H1 (cell line): ENCODE data around the gene VSTM2B. TPM values are rescaled to one million over a fixed set of nuclear protein-coding genes. Genes with fewer than 3 reads are reported as not detected.

Experiments
- CTCF ChIA-PET: fragments of 300-600 bp; sonication (Branson Sonifier 250); formaldehyde crosslinking; loops from one replicate; lab custom pipeline; 2021; ENCODE audit not compliant: partially characterized antibody; lab: Charles Lee
- POLR2A ChIA-PET: fragments of 300-600 bp; sonication (Branson Sonifier 250); formaldehyde crosslinking; loops from one replicate; lab custom pipeline; 2021; ENCODE audit warnings: inconsistent platforms; ENCODE audit not compliant: partially characterized antibody; lab: Charles Lee
- DNase-seq, 2 experiments: peaks; one replicate each; pipeline versions ENCODE4 v3.0.0 to v3.0.0-alpha.2; 2010 to 2022; ENCODE audit warnings: low spot score in 2 of 2, low read depth in 1 of 2, mixed read lengths in 1 of 2
- FAIRE-seq: peaks from 2 replicates; lab custom pipeline; 2011; peaks lifted over from hg19 to GRCh38; lab: Jason Lieb, UNC
- H2AFZ ChIP-seq: 2 replicates; pipeline ENCODE4 v1.8.1; 2012; ENCODE audit warnings: low read length, inconsistent platforms
- H2AK5ac ChIP-seq: 2 replicates; pipeline ENCODE4 v1.6.1; 2013; ENCODE audit warnings: low read depth, low read length
- H2BK120ac ChIP-seq: replicated peaks from 2 replicates; pipeline ENCODE3; 2013; ENCODE audit warnings: low read depth, low read length, inconsistent platforms
- H2BK12ac ChIP-seq: 2 replicates; pipeline ENCODE4 v1.6.1; 2013; ENCODE audit warnings: low read depth, low read length
- H2BK15ac ChIP-seq: 2 replicates; pipeline ENCODE4 v1.6.1; 2013; ENCODE audit warnings: low read length
- H2BK20ac ChIP-seq: 2 replicates; pipeline ENCODE4 v1.6.1; 2013; ENCODE audit warnings: low read length
- H2BK5ac ChIP-seq: 2 replicates; pipeline ENCODE4 v1.6.1; 2013; ENCODE audit warnings: low read depth, low read length
- H3K14ac ChIP-seq: 2 replicates; pipeline ENCODE4 v1.6.1; 2013; ENCODE audit warnings: inconsistent platforms; ENCODE audit not compliant: insufficient read length
- H3K18ac ChIP-seq: 2 replicates; pipeline ENCODE4 v1.6.1; 2013; ENCODE audit warnings: low read length; ENCODE audit errors: extremely low read depth
- H3K23ac ChIP-seq: 2 replicates; pipeline ENCODE4 v1.6.1; 2013; ENCODE audit warnings: inconsistent platforms; ENCODE audit not compliant: insufficient read length
- H3K23me2 ChIP-seq: 2 replicates; pipeline ENCODE4 v1.6.1; 2013; ENCODE audit warnings: low read depth, low read length
- H3K27ac ChIP-seq: 2 replicates; pipeline ENCODE4 v1.6.1; 2011; ENCODE audit warnings: low read depth, low read length, inconsistent platforms
- H3K27me3 ChIP-seq, 4 experiments: replicated peaks in 1 of 4; 1 replicate in 1 of 4; 2 replicates in 3 of 4; pipeline versions ENCODE4 v1.6.1 to v1.8.1; 2011 to 2013; ENCODE audit warnings: low read length in 3 of 4, mild to moderate bottlenecking in 3 of 4, inconsistent platforms in 2 of 4, mixed read lengths in 2 of 4, moderate library complexity in 1 of 4; ENCODE audit not compliant: control insufficient read depth in 3 of 4, insufficient read depth in 3 of 4; ENCODE audit errors: extremely low read depth in 1 of 4
- H3K36me3 ChIP-seq, 4 experiments: 2 replicates each; pipeline versions ENCODE4 v1.6.1 to v1.8.1; 2011 to 2013; ENCODE audit warnings: mild to moderate bottlenecking in 4 of 4, low read length in 3 of 4, moderate library complexity in 2 of 4, control low read depth in 1 of 4, inconsistent platforms in 1 of 4; ENCODE audit not compliant: insufficient read depth in 4 of 4, control insufficient read depth in 2 of 4
- H3K4ac ChIP-seq: replicated peaks from 2 replicates; pipeline ENCODE3; 2013; ENCODE audit warnings: low read length, low read depth, mixed read lengths, inconsistent platforms; ENCODE audit not compliant: insufficient read length
- H3K4me1 ChIP-seq, 4 experiments: replicated peaks in 1 of 4; 1 replicate in 1 of 4; 2 replicates in 3 of 4; pipeline versions ENCODE4 v1.6.1 to v1.8.1; 2011 to 2013; ENCODE audit warnings: low read length in 3 of 4, inconsistent platforms in 2 of 4, mixed read lengths in 1 of 4; ENCODE audit not compliant: insufficient read depth in 4 of 4, control insufficient read depth in 3 of 4
- H3K4me2 ChIP-seq, 2 experiments: 2 replicates each; pipeline versions ENCODE4 v1.6.1 to v1.8.1; 2011 to 2013; ENCODE audit warnings: low read depth in 2 of 2, low read length in 2 of 2, control low read depth in 1 of 2, inconsistent platforms in 1 of 2, mild to moderate bottlenecking in 1 of 2; ENCODE audit not compliant: insufficient read depth in 1 of 2
- H3K4me3 ChIP-seq, 4 experiments: fragments of 200-600, 300-600 bp in 1 of 4; sonication (generic), shearing (Covaris generic), sonication (Bioruptor Twin) in 1 of 4; 2 replicates each; pipeline versions ENCODE4 v1.5.1 to v1.8.1; 2011 to 2016; ENCODE audit warnings: low read length in 4 of 4, low read depth in 3 of 4, control low read depth in 2 of 4, inconsistent platforms in 2 of 4, mild to moderate bottlenecking in 2 of 4, mixed read lengths in 1 of 4, moderate library complexity in 1 of 4; ENCODE audit not compliant: insufficient read depth in 2 of 4; ENCODE audit errors: extremely low read depth in 1 of 4
- H3K56ac ChIP-seq: replicated peaks from 2 replicates; pipeline ENCODE3; 2013; ENCODE audit warnings: low read depth, mild to moderate bottlenecking, mixed read lengths, low read length, inconsistent platforms; ENCODE audit not compliant: insufficient read length
- H3K79me1 ChIP-seq: 2 replicates; pipeline ENCODE4 v1.6.1; 2013; ENCODE audit warnings: low read depth, low read length, control low read depth
- H3K79me2 ChIP-seq, 2 experiments: 2 replicates each; pipeline versions ENCODE4 v1.6.1 to v1.8.1; 2012 to 2013; ENCODE audit warnings: low read length in 2 of 2, mild to moderate bottlenecking in 2 of 2, inconsistent platforms in 1 of 2; ENCODE audit not compliant: insufficient read depth in 2 of 2, control insufficient read depth in 1 of 2
- H3K9ac ChIP-seq, 4 experiments: replicated peaks in 1 of 4; 1 replicate in 1 of 4; 2 replicates in 3 of 4; pipeline versions ENCODE4 v1.6.1 to v1.8.1; 2011 to 2013; ENCODE audit warnings: low read depth in 3 of 4, low read length in 3 of 4, control low read depth in 2 of 4, mild to moderate bottlenecking in 2 of 4, moderate library complexity in 2 of 4, inconsistent platforms in 1 of 4; ENCODE audit errors: extremely low read depth in 1 of 4
- H3K9me3 ChIP-seq, 2 experiments: 2 replicates each; pipeline versions ENCODE4 v1.6.1 to v1.8.1; 2012 to 2013; ENCODE audit warnings: mild to moderate bottlenecking in 2 of 2, moderate library complexity in 2 of 2, control low read depth in 1 of 2, inconsistent platforms in 1 of 2, low read depth in 1 of 2, low read length in 1 of 2, mixed read lengths in 1 of 2; ENCODE audit not compliant: insufficient read depth in 2 of 2
- H4K20me1 ChIP-seq, 2 experiments: replicated peaks in 1 of 2; 2 replicates each; pipeline versions ENCODE3 to v1.8.1; 2011 to 2013; ENCODE audit warnings: inconsistent platforms in 2 of 2, low read length in 2 of 2, mild to moderate bottlenecking in 1 of 2; ENCODE audit not compliant: insufficient read depth in 2 of 2, control insufficient read depth in 1 of 2
- H4K5ac ChIP-seq: 2 replicates; pipeline ENCODE4 v1.6.1; 2013; ENCODE audit warnings: low read length, low read depth, mixed read lengths, inconsistent platforms; ENCODE audit not compliant: insufficient read length
- H4K8ac ChIP-seq: 2 replicates; pipeline ENCODE4 v1.8.0; 2013; ENCODE audit warnings: mild to moderate bottlenecking, moderate library complexity, low read length, inconsistent platforms; ENCODE audit not compliant: insufficient read depth; ENCODE audit errors: extremely low read depth
- H4K91ac ChIP-seq: replicated peaks from 2 replicates; pipeline ENCODE3; 2013; ENCODE audit warnings: low read length, mixed read lengths, inconsistent platforms; ENCODE audit not compliant: insufficient read length
- EP300 ChIP-seq, 2 experiments: IDR thresholded peaks; 1 replicate in 1 of 2; 2 replicates in 1 of 2; pipeline ENCODE4 v1.6.1; 2011 to 2012; ENCODE audit warnings: low read depth in 2 of 2, low read length in 2 of 2, mild to moderate bottlenecking in 2 of 2, borderline replicate concordance in 1 of 2, inconsistent platforms in 1 of 2, moderate library complexity in 1 of 2
- KDM1A ChIP-seq: fragments of 200-600, 300-600 bp; sonication (generic); IDR thresholded peaks from 2 replicates; pipeline ENCODE4 v1.7.1; 2016; ENCODE audit warnings: mild to moderate bottlenecking, low read length, borderline replicate concordance
- RNF2 ChIP-seq: fragments of 200-900, 300-1000 bp; sonication (generic); IDR thresholded peaks from 2 replicates; pipeline ENCODE4 v1.7.1; 2016; ENCODE audit warnings: borderline replicate concordance, low read depth, mild to moderate bottlenecking, antibody characterized with exemption, low read length; ENCODE audit not compliant: poor library complexity, severe bottlenecking; ENCODE audit errors: missing control alignments
- SIN3A ChIP-seq, 2 experiments: IDR thresholded peaks in 1 of 2; conservative IDR thresholded peaks in 1 of 2; 2 replicates each; pipeline ENCODE4 v1.6.1; 2011 to 2012; ENCODE audit warnings: low read length in 2 of 2, improper control_type of control experiment in 1 of 2, low read depth in 1 of 2, mild to moderate bottlenecking in 1 of 2
- SIRT6 ChIP-seq: IDR thresholded peaks from one replicate; pipeline ENCODE4 v1.7.1; 2012; ENCODE audit warnings: low read length, inconsistent platforms
- TCF12 ChIP-seq: IDR thresholded peaks from 2 replicates; pipeline ENCODE4 v1.6.1; 2011; ENCODE audit warnings: low read depth, mild to moderate bottlenecking, low read length
- WGBS, 2 experiments: shearing (Covaris generic) in 1 of 2; methylation state at CpG; one replicate each; pipeline versions ENCODE4 v1.1.6 to v1.1.7; 2013 to 2015; ENCODE audit warnings: low lambda C conversion rate in 2 of 2, mixed read lengths in 2 of 2, inconsistent platforms in 1 of 2, low coverage in 1 of 2, missing lambda C conversion rate in 1 of 2; ENCODE audit not compliant: insufficient replicate concordance in 2 of 2, insufficient coverage in 1 of 2, insufficient read length in 1 of 2; ENCODE audit errors: extremely low coverage in 1 of 2, missing lambda C conversion rate in 1 of 2; 5-methylcytosine and 5-hydroxymethylcytosine counted together
- polyA plus RNA-seq, 7 experiments: library from polyadenylated mRNA; depleted of rRNA in 3 of 7; stranded (reverse) in 5 of 7; unstranded in 2 of 7; fragments of >200 nt in 5 of 7; fragments of 200-250 nt in 2 of 7; gene quantifications; 1 replicate in 5 of 7; 2 replicates in 1 of 7; 4 replicates in 1 of 7; pipeline versions ENCODE4 v1.2.1 to v1.2.3, GENCODE V29; 2011 to 2013; ENCODE audit warnings: missing spikeins in 2 of 7, mixed read lengths in 2 of 7
- total RNA-seq: library from RNA; stranded (reverse); fragmentation: NEBNext Ultra II Directional; extraction: Animal tissue kit (Norgen Biotek cat#: 25700); gene quantifications from 2 replicates; pipeline ENCODE4 v1.2.1, GENCODE V29; 2021

VSTM2B gene
- total and polyA plus RNA-seq, 2 of the 8 experiments (the other 6 are each of a cell fraction or from before 2014, with no cell fraction given): 0.82 to 1.5 TPM

- Histone ChIP-seq H2BK15ac (no peak overlapping the region), H3K18ac (no peak overlapping the region), H4K20me1 (peaks cover 0 to 2% of the 10 kb centered on the region in 2 experiments), H3K4me3 (no peak overlapping the region), H2BK5ac (no peak overlapping the region), H3K4me2 (no peak overlapping the region), H2BK12ac (no peak overlapping the region), H4K91ac (no peak overlapping the region), H3K27me3 (peaks cover 0 to 2% (median under 1%) of the 10 kb centered on the region in 4 experiments; a peak in 3 of 7 replicates), H4K8ac (no peak overlapping the region; the same call in 1 of the 2 replicates), H3K79me2 (no peaks in the 10 kb centered on the region), H2BK20ac (no peak overlapping the region), H3K4me1 (no peaks in the 10 kb centered on the region), H3K4ac (no peak overlapping the region), H3K56ac (no peak overlapping the region), H3K9me3 (no peaks in the 10 kb centered on the region), H2AK5ac (no peak overlapping the region), H3K23ac (no peak overlapping the region), H2BK120ac (no peak overlapping the region), H4K5ac (no peak overlapping the region), H3K23me2 (no peaks in the 10 kb centered on the region), H3K27ac (no peak overlapping the region), H2AFZ (no peak overlapping the region), H3K79me1 (no peaks in the 10 kb centered on the region), H3K36me3 (no peaks in the 10 kb centered on the region), H3K14ac (no peak overlapping the region), H3K9ac (no peak overlapping the region)
- DNase-seq (no peak), FAIRE-seq (no peak)
- ChIA-PET POLR2A (no interaction called here), CTCF (interaction anchor here (1.4 to 4.0 kb wide), 2 partner anchors 9 to 59 kb away, joined by 4 to 14 read pairs; no protein-coding TSS in a partner anchor)
- TF ChIP-seq EP300 (IDR thresholded peaks at IDR 0.05; ENCODE audit: borderline replicate concordance in 1 of 2, low read depth in 2 of 2, low read length in 2 of 2) (no peak), TCF12 (no peak), SIRT6 (no peak), SIN3A (conservative IDR thresholded peaks at IDR 0.05 in 1 of 2, IDR thresholded peaks at IDR 0.05 in 1 of 2; ENCODE audit: low read depth in 1 of 2, low read length in 2 of 2) (no peak), KDM1A (no peak), RNF2 (no peak)
- 100% methylated on average over 2 of the region's 2 CpGs; no CpG with 5 or more reads in 1 of the 2 experiments for WGBS, 2 experiments
Observed at GRCh38 chr19:29587518-29587986, 61.8 kb downstream of the VSTM2B start.
